Measurements from ENCODE around the gene ZFAND3. TPM values are rescaled to one million over a fixed set of nuclear protein-coding genes. Genes with fewer than 3 reads are reported as not detected.

Gene ZFAND3
- total and polyA plus RNA-seq, 2 of the 4 experiments (the other 2 are of a cell fraction) = 10.9 to 26.7 TPM

DNA sequence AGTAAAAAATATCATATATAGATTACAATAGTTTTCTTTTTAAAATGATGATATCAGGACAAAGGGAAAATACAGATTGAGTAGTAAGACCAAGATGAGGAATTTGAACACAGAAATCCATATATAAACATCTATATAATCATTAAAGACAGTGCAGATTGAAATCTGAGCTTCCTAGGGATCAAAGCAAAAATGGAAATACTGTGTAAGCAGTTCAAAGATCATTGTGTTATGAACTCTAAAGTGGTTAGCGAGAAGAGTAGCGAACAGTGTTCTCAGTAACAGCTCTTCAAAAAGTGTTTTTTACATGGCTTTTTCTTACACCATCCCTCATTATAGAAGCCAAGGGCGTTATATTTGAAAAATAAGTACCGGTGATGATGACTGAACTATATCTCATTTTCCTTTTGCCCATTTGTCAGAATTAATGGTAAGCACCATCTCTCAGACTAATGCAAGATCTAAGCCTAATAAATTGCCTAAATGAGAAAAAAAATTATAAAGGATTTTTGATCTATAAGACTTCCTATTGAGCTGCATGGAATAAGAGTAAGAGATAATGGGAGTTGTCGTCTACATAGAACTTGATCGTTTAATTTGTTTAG, 226.3 kb downstream of the ZFAND3 start:
- H3K9me3 ChIP-seq (ENCODE audit: control insufficient read depth, insufficient read depth, low read length) = no peaks in the 10 kb centered on the region

More for the DNA sequence above, 226.3 kb downstream of the ZFAND3 start:
- Histone ChIP-seq H4K5ac (ENCODE audit: low read depth, low read length) (no peak overlapping the region), H4K91ac (ENCODE audit: insufficient read depth, low read depth, low read length) (no peak overlapping the region), H3K27me3 (ENCODE audit: control insufficient read depth, insufficient read depth, low read length) (no peaks in the 10 kb centered on the region), H3K27ac (ENCODE audit: insufficient read depth, low read length) (no peak overlapping the region), H3K9me1 (ENCODE audit: insufficient read depth, low read length) (peaks cover 6% of the 10 kb centered on the region; the same call in 1 of the 2 replicates), H3K4me3 (ENCODE audit: insufficient read depth, low read depth, low read length) (no peak overlapping the region), H2AK9ac (replicated peaks; ENCODE audit: low read depth, low read length, poor library complexity) (no peak overlapping the region), H3K79me1 (ENCODE audit: low read depth in 1 of 2, low read length in 2 of 2) (peaks cover 38 to 68% of the 10 kb centered on the region in 2 experiments), H3K4me1 (ENCODE audit: control insufficient read depth, insufficient read depth, low read length) (peaks cover 2% of the 10 kb centered on the region; the same call in 1 of the 2 replicates), H3K56ac (ENCODE audit: extremely low read depth, insufficient read depth, low read length) (no peak overlapping the region), H3K9ac (ENCODE audit: low read depth, low read length) (no peak overlapping the region), H3K18ac (ENCODE audit: low read depth, low read length) (no peak overlapping the region), H4K8ac (ENCODE audit: low read depth in 2 of 2, low read length in 2 of 2) (no peak overlapping the region), H3K36me3 (ENCODE audit: control insufficient read depth, insufficient read depth, low read length) (no peaks in the 10 kb centered on the region), H3K4ac (ENCODE audit: low read depth, low read length) (no peak overlapping the region), H2BK20ac (ENCODE audit: low read depth, low read length) (no peak overlapping the region), H3K4me2 (ENCODE audit: low read depth, low read length) (no peak overlapping the region), H3K14ac (replicated peaks; ENCODE audit: low read depth, low read length) (no peak overlapping the region), H2BK120ac (ENCODE audit: low read depth, low read length) (no peak overlapping the region), H2BK15ac (ENCODE audit: low read depth, low read length) (no peak overlapping the region), H2AK5ac (ENCODE audit: low read depth, low read length) (no peak overlapping the region), H4K20me1 (ENCODE audit: insufficient read depth, low read length) (peaks cover 49% of the 10 kb centered on the region), H2AFZ (replicated peaks; ENCODE audit: low read length, poor library complexity) (no peak overlapping the region), H2BK5ac (ENCODE audit: low read depth, low read length, poor library complexity, severe bottlenecking) (no peak overlapping the region), H3K23ac (ENCODE audit: low read depth, low read length) (no peak overlapping the region)
- ATAC-seq (ENCODE audit: low read depth) = no peak
- WGBS, 2 experiments (ENCODE audit: extremely low coverage in 2 of 2, insufficient read length in 1 of 2) = no CpG with 5 or more reads among the region's 6 CpGs
- no peak for DNase-seq
- CTCF ChIA-PET = no interaction called here
- POLR2A ChIA-PET (ENCODE audit: unreplicated experiment) = interaction anchor here (0.6 kb wide), 1 partner anchor 11 kb away, joined by 4 read pairs; no protein-coding TSS in a partner anchor
- dilution Hi-C loops (cut with HindIII; ENCODE audit: low sequenced_read_pairs, unreplicated experiment) = no loop called here
- in situ Hi-C loops (cut with MboI; ENCODE audit: low sequenced_read_pairs) = no loop called here
- no TSS peak for BruUV-seq (replicated peaks)
- intact Hi-C loops (cut with micrococcal nuclease) = no loop called here
- TF ChIP-seq CEBPB (IDR thresholded peaks at IDR 0.05; ENCODE audit: low read depth, low read length) = no peak
- TF ChIP-seq, protein P1, sequence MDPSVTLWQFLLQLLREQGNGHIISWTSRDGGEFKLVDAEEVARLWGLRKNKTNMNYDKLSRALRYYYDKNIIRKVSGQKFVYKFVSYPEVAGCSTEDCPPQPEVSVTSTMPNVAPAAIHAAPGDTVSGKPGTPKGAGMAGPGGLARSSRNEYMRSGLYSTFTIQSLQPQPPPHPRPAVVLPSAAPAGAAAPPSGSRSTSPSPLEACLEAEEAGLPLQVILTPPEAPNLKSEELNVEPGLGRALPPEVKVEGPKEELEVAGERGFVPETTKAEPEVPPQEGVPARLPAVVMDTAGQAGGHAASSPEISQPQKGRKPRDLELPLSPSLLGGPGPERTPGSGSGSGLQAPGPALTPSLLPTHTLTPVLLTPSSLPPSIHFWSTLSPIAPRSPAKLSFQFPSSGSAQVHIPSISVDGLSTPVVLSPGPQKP (IDR thresholded peaks at IDR 0.05; ENCODE audit: borderline replicate concordance, low read depth, low read length) = no peak
- TF ChIP-seq FOS (IDR thresholded peaks at IDR 0.05; ENCODE audit: low read depth, low read length) = no peak
- no peak for TF ChIP-seq RFX5 (IDR thresholded peaks at IDR 0.05; ENCODE audit: low read depth, low read length)
- no peak for TF ChIP-seq RAD21 (IDR thresholded peaks at IDR 0.05; ENCODE audit: low read length)
- TF ChIP-seq CTCF (conservative IDR thresholded peaks at IDR 0.05; ENCODE audit: low read depth, low read length) = no peak
- no peak for TF ChIP-seq BHLHE40 (IDR thresholded peaks at IDR 0.05; ENCODE audit: low read depth, low read length)
- no peak for TF ChIP-seq POLR2A (IDR thresholded peaks at IDR 0.05; ENCODE audit: low read depth, low read length)
- TF ChIP-seq NFE2L2 (IDR thresholded peaks at IDR 0.05; ENCODE audit: low read depth, low read length) = no peak
- no peak for TF ChIP-seq RCOR1 (IDR thresholded peaks at IDR 0.05; ENCODE audit: insufficient replicate concordance, low read length)
- TF ChIP-seq MAFK (IDR thresholded peaks at IDR 0.05; ENCODE audit: low read depth, low read length) = no peak

All from IMR-90 (cell line).